Suppressor macrophage treated with lipopolysaccharide for 1 hour (primary cell): ENCODE results near the gene MAFB.

Experiments used
- DNase-seq, 3 donors: peaks; one replicate each; pipeline ENCODE4 v3.0.0-alpha.2; 2020 to 2022

Gene MAFB

DNA sequence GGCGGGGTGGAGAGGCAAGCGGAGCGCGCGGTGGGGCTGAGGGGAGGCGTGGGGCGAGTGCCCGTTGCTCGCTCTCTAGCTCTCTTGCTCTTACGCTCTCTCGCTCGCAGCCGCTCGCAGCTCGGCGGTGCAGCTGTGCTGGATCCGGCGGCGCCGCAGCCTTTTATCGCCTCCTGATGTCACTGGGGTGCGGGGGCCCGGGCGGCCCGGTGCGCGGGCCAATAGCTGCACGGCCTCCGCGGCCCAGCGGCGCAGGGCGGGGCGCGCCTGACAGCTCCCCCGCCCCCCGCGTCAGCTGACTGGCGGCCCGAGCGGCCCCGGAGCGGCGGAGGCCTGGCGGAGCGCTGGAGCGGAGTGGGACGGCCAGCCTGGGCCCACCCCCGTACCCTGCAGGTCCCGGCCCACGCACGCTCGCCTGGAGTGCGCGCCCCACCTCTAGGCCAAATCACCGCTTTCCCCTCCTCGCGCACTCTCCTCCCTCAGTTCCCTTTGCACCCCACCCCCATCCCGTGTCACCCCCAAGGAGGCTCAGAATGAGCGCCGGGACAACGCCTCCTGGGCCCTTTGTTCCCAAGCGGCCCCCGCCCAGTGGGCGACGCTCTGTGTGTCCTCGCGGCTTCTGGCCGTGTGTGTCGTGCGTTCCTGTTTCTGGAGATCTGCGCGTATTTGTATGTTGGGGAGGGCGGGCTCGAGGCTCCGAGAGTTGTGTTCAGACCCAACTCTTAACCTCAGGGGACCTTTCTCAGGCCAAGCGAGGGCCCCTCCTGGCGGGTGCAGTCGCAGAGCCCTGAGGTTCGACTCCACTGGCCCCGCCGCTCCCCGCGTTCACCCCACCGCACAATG is at the start of gene MAFB:
Gene MAFB, minus strand, starts transcription at position 137 of the 843 bp plus-strand sequence. CDS start 386 bp downstream, outside the sequence.
- DNase-seq = peak; percentile 98 to 99 (median 99)

GRCh38 chr20:40736468-40736867 is 47.4 kb upstream of the MAFB start:
- peak in 1 of 3 donors; percentile 23 for DNase-seq

GRCh38 chr20:40728996-40729395 is 40.0 kb upstream of the MAFB start:
- no peak for DNase-seq

- peak in 1 of 3 donors; percentile 18 for DNase-seq
Observed at GRCh38 chr20:40728470-40728869, 39.4 kb upstream of the MAFB start.

DNA sequence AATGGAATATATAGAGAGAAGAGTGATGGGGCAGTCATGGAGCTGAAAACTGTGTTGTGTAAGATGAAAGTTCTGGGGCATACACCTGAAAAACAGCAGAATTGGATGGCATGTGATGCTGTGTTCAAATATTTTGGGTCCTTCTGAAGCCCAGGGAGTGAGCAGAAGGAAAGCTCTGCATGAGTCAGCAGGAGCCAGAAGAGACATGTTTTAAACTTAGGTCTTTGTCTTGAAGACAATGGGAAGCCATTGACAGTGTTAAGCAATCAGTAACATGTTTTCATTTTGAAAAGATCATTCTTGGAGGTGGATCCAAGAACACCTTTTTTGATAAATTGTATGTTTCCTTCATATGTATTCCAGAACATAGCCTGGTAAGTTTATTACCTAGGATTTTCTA is 38.9 kb upstream of the MAFB start:
- DNase-seq = no peak

DNA sequence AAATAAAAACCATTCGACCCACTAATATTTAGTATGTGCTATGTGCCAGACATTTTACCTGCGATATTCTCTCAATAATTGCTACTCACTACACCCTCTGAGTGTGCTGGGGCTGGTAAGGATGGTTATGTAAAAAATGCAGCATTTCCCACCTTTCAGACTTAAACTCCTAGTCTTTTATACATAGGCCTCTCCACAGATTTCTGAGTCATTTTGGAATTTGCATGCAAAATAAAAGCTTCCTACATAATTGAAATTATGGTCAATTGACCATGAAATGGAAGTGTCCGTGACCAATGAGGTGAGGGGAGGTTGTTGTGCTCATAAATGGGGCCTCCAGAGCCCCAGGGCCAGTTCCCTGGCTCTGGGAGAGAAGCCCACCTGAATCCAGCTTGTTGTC is 37.7 kb upstream of the MAFB start:
- no peak for DNase-seq

DNA sequence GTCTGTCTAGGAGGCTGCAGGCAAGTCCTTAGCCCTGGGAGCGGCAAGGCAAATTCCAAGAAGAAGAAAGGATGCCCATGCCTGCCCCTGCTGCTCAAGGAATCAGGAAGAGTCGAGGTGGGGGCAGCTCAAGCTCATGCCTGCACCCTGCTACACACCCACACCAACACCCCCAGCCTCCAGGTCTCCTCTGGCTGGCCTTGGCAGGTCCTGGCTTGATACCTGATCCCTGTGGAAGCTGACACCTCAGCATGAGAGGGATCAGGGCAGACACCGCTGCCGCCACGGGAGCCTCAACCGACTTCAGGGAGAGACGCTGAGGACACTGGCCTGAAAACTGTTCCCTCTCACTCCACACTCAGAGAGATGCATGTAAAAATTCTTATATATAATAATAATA is 35.5 kb upstream of the MAFB start:
- DNase-seq = no peak

- DNase-seq = peak in 2 of 3 donors; percentile 17 to 28
Observed at GRCh38 chr20:40720826-40721225, 31.8 kb upstream of the MAFB start.

DNA sequence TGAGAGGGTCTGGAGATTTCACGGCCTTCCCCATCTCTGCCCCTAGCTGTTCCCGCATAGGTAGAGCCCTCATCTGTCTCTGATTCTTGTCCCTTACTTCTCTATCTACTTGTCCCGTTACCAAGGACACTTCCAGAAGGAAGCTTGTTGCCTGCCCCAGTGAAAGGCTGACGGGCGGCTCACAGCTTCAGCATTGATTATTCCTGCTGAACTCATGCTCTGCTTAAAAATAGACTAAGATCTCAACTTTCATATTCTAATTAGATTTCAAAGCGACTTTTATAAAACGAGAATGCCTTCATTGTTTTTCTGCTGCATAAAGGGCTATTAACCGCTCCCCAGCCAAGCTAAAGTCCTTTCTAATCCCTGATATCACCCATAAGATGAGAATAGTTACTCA is 31.1 kb upstream of the MAFB start:
- no peak for DNase-seq

DNA sequence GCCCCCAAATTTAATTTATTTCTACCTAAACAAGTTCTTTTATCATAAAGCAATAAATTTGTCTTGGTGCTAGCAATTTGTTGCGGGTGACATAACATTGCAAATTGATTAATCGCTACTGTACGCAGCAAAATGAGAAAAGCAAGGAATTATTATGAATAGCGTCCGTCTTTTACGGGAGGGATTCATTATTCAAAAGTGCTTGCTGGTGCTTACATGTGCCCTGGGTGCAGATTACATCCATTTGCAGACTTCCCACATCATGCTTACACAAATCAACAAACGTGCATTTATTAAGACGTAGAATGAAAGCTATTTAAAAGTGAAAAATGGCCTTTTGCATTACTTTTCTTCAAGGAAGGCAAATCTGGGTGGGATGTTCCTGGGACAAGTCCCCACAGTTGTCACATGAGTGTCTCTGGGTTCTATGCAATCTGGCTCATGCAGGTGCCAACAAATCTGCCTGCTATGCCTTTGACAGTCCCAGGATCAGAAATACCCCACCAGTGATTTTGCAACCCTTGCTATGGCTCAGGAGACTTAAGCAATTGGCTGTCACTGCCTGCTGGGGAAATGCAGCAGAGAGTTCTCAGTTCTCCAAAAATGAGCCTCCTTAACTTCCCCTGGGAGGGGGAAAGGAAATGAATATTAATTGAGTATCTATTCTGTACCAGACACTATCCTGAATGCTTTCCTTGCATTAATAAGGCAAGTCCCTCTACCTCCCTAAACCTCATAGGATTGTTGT is 30.1 kb upstream of the MAFB start:
- peak; percentile 86 to 92 (median 92) for DNase-seq

GRCh38 chr20:40718214-40718977 is 29.4 kb upstream of the MAFB start:
- no peak for DNase-seq

DNA sequence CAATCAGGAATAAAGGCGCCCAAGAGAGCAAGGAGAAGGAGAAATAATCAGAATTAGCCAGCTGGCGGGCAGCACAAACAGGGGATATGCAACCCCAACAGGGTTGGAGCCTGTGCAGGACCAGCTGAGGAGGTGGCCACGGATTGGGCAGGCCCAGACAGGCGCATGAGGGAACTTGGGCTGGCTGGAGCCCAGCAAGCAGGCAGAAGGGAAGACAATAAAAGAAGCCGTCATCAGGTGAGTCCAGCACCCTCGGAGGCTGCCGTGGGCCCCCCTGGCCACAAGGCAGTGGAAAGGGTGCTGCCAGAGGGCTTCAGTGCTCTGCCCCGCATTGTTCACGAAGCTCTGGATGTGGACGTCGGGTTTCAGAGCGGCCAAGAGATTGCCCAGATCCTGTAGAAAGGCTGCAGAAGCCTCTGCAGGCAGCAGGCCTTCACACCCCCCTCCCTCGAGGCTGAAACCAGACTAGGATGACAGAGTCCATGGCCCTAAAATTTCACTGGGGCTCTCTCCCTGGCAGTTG is 28.4 kb upstream of the MAFB start:
- no peak for DNase-seq

- DNase-seq = no peak
Observed at GRCh38 chr20:40715491-40715890, 26.5 kb upstream of the MAFB start.

DNA sequence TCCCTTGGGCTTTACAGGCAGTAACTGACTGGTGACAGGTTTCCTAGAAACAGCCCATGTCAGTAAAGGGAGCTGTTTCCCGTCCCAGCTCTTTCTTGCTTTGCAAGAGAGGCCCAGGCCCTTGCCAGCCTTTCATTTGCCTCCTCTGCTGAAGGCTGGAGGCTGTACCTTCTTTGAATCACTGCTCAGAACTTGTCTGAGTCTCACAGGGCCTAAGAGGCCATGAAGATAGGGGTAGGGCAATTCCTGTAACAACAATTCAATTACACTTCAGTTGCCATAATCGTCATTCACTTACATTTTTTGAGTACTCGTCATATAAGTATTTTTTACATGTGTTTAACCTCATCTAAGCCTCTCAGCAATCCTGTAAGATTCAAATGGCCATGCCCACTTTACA is 25.9 kb upstream of the MAFB start:
- DNase-seq = no peak

- no peak for DNase-seq
Observed at GRCh38 chr20:40714109-40714508, 25.1 kb upstream of the MAFB start.

DNA sequence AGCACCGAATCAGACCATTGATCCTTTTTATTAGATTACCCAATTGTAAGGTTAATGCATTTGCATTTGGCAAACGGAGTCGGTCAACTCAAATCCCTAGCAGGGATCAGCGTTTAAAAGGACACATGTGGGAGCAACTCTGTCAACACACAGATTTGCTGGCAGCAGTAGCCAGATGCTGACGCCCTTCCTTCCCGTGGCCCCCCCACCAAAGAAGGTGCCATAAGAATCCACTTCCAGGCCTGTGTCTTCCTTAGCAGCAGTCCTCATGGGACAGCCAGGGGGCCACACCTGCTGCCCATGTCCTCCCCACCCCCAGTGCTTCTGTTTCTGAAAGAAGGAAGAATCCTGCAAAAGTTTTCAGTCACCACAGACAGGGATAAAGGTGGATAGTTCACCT is 24.5 kb upstream of the MAFB start:
- no peak for DNase-seq

DNA sequence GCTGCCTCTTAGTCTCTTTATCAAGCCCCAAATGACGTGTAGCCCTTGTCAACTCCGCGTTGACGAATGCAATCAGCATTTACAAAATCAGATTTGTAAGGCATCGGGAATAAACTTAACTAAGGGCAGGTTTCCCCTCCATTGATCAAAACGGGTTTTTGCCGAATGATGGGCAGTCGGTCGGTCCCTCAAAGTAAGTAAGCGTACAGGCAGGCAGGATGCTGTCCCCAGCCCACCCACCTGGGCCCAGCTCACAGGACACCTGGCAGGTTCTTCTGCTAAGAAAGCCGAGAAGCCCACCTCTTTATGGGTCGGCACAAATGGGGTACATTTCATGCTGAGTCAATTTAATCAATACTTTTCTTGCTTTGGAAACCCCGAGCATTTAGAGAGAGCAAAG is 22.0 kb upstream of the MAFB start:
- no peak for DNase-seq

- DNase-seq = no peak
Observed at GRCh38 chr20:40710603-40711002, 21.6 kb upstream of the MAFB start.

DNA sequence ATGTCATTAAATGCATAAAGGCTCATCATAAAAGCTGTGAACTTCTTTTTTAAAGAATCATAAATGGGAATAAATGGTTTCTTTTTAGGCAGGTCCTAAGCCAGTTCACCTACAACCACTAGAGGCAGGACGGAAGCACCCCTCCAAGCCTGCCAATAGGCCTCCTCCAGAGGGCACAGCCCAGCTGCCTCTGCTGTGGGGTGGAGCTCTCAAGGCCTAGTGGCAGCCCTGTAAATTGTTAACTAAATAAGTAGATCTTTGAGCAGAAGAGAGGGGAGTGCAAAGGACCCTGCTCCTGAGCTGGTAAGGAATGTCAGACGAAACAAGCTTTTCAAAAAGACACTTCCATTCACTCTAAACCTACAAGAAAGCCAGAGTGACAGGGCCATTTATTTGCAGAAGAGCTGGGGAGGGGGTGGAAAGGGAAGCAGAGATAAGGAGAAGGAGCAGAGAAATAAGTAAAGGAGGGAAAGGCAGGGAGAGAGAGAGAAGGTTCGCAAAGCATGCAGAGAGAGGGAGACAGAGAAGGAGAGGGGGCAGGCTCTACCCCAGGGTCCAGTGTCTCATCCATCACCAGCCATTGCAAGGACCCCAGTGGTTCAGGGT is 18.0 kb upstream of the MAFB start:
- no peak for DNase-seq

GRCh38 chr20:40705413-40705812 is 16.4 kb upstream of the MAFB start:
- DNase-seq = no peak

GRCh38 chr20:40704828-40705227 is 15.8 kb upstream of the MAFB start:
- no peak for DNase-seq

DNA sequence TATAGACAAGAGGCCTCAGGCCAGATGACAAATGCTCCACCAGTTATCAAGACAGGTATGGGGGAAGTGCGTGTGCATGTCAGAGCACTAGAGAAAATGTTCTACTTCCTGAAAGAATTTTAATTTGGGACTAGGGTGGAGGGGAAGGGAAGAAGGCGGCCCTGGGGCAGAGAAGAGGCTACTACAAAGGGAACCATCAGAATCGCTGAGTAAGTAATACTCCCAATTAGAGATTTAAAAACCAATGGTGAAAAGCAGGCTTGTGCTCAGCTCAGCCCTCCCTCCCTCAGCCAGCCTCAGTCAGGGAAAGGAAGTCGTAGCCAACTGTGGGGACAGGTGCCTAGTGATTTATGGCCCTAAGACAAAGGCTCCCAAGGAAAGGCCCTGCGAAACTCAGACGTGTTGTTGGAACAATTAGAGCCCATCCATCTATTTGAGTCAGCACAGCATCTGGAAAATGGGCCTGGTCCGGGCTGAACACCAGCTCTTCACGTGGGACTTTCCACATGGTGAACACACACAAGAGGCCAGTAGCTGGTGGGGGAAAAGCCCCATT is 15.0 kb upstream of the MAFB start:
- peak in 2 of 3 donors; percentile 28 to 35 for DNase-seq
